OCI-LY7 (cell line): ENCODE results near the gene CSTF1. TPM values are rescaled to one million over a fixed set of nuclear protein-coding genes. Genes with fewer than 3 reads are reported as not detected.

Source experiments
- BruUV-seq: library from RNA; stranded (reverse); fragments of 400-500 nt; replicated peaks from 2 replicates; lab custom pipeline; 2021; lab: Mats Ljungman, UMichigan
- CTCF ChIA-PET: fragments of 300-600 bp; sonication (Branson Sonifier 250); formaldehyde crosslinking; loops from one replicate; lab custom pipeline; 2022; ENCODE audit warnings: antibody characterized with exemption; ENCODE audit not compliant: unreplicated experiment; lab: Charles Lee
- POLR2A ChIA-PET: fragments of 300-600 bp; sonication (Branson Sonifier 250); formaldehyde crosslinking; loops from one replicate; lab custom pipeline; 2022; ENCODE audit warnings: antibody characterized with exemption; lab: Charles Lee
- DNase-seq: peaks from one replicate; pipeline ENCODE4 v3.0.0-alpha.2; 2015; ENCODE audit warnings: low spot score
- H2AFZ ChIP-seq: fragments of 200-600 bp; sonication (generic), shearing (Covaris generic); 2 replicates; pipeline ENCODE4 v1.6.1; 2014; ENCODE audit warnings: mild to moderate bottlenecking, antibody characterized with exemption, low read length, moderate library complexity
- H3K27ac ChIP-seq: fragments of 200-600 bp; sonication (generic); 2 replicates; pipeline ENCODE4 v1.5.1; 2014; ENCODE audit warnings: mixed run types, low read depth, mild to moderate bottlenecking, moderate library complexity, low read length, inconsistent platforms; ENCODE audit not compliant: poor library complexity, severe bottlenecking
- H3K36me3 ChIP-seq: fragments of 200-600 bp; sonication (generic); 2 replicates; pipeline ENCODE4 v1.6.1; 2014; ENCODE audit warnings: mild to moderate bottlenecking, antibody characterized with exemption, low read length, moderate library complexity, mixed read lengths; ENCODE audit not compliant: insufficient read depth
- H3K4me1 ChIP-seq: fragments of 200-600 bp; sonication (generic); 2 replicates; pipeline ENCODE4 v1.5.1; 2014; ENCODE audit warnings: mild to moderate bottlenecking, low read length; ENCODE audit not compliant: insufficient read depth, poor library complexity, severe bottlenecking
- H3K4me2 ChIP-seq: fragments of 200-600 bp; sonication (generic); 2 replicates; pipeline ENCODE4 v1.6.1; 2014; ENCODE audit warnings: mild to moderate bottlenecking, low read length
- H3K4me3 ChIP-seq: fragments of 200-600 bp; sonication (generic); 2 replicates; pipeline ENCODE4 v1.5.1; 2014; ENCODE audit warnings: mild to moderate bottlenecking, low read depth, low read length; ENCODE audit not compliant: poor library complexity, severe bottlenecking
- H3K79me2 ChIP-seq: fragments of 200-600 bp; sonication (generic); 2 replicates; pipeline ENCODE4 v1.6.1; 2016; ENCODE audit warnings: low read depth, mild to moderate bottlenecking, low read length, moderate library complexity, mixed read lengths; ENCODE audit not compliant: insufficient read depth
- H3K9me2 ChIP-seq: fragments of 200-600 bp; sonication (generic); 2 replicates; pipeline ENCODE4 v1.6.1; 2016; ENCODE audit warnings: mild to moderate bottlenecking, low read length, mixed read lengths; ENCODE audit not compliant: insufficient read depth
- H3K9me3 ChIP-seq: fragments of 200-600 bp; sonication (generic); 2 replicates; pipeline ENCODE4 v1.6.1; 2014; ENCODE audit warnings: mild to moderate bottlenecking, mixed run types, low read length, mixed read lengths
- H4K20me1 ChIP-seq: fragments of 200-600 bp; sonication (generic); 2 replicates; pipeline ENCODE4 v1.6.1; 2014; ENCODE audit warnings: mild to moderate bottlenecking, antibody characterized with exemption, low read length, moderate library complexity, mixed read lengths; ENCODE audit not compliant: insufficient read depth
- CTCF ChIP-seq: fragments of 200-600 bp; sonication (generic); conservative IDR thresholded peaks from 2 replicates; pipeline ENCODE4 v1.5.1; 2014; ENCODE audit warnings: mild to moderate bottlenecking, antibody characterized with exemption, low read length, moderate library complexity, mixed read lengths
- EZH2phosphoT487 ChIP-seq: fragments of 200-600 bp; sonication (generic); IDR thresholded peaks from 2 replicates; pipeline ENCODE4 v1.6.1; 2018; ENCODE audit warnings: low read depth, borderline replicate concordance, mild to moderate bottlenecking, mixed run types, antibody characterized with exemption, low read length, moderate library complexity, mixed read lengths
- intact Hi-C: fragments of 100-400 bp; cut with micrococcal nuclease; formaldehyde crosslinking; loops from one replicate; pipeline ENCODE4 v1.10.0; 2022; ENCODE audit not compliant: unreplicated experiment
- total RNA-seq, 2 experiments: library from RNA; depleted of rRNA in 1 of 2; stranded (reverse); fragments of >200 nt in 1 of 2; shearing (Covaris generic) in 1 of 2; gene quantifications; 2 replicates each; pipeline ENCODE4 v1.2.3, GENCODE V29; 2014 to 2022

Gene CSTF1
- total RNA-seq, 2 experiments from 2014 or later = 52.1 to 56.0 TPM

- BruUV-seq = no TSS peak
- no peaks in the 10 kb centered on the region for H3K9me2 ChIP-seq
- no peak for DNase-seq
- POLR2A ChIA-PET = no interaction called here
- H3K4me2 ChIP-seq = no peak overlapping the region
- H4K20me1 ChIP-seq = peaks cover 15% of the 10 kb centered on the region
- peaks cover 74% of the 10 kb centered on the region for H3K79me2 ChIP-seq
- H3K9me3 ChIP-seq = no peaks in the 10 kb centered on the region
- intact Hi-C loops = no loop called here
- TF ChIP-seq EZH2phosphoT487 (no peak), CTCF (no peak)
- no peak overlapping the region for H3K4me3 ChIP-seq
- no peak overlapping the region for H3K27ac ChIP-seq
- CTCF ChIA-PET = no interaction called here
- peaks cover 5% of the 10 kb centered on the region for H3K4me1 ChIP-seq
- peaks cover 99% of the 10 kb centered on the region for H3K36me3 ChIP-seq
- no peak overlapping the region for H2AFZ ChIP-seq
These were observed 9.1 kb upstream of the CSTF1 start for GRCh38 chr20:56383334-56383733.

- ChIA-PET CTCF (no interaction called here), POLR2A (interaction anchor here (1.2 to 1.9 kb wide), 2 partner anchors 12 to 13 kb away, joined by 3 to 6 read pairs; no protein-coding TSS in a partner anchor)
- Histone ChIP-seq H3K9me3 (no peaks in the 10 kb centered on the region), H3K79me2 (peaks cover 77% of the 10 kb centered on the region), H3K9me2 (no peaks in the 10 kb centered on the region), H3K27ac (no peak overlapping the region), H4K20me1 (peaks cover 14% of the 10 kb centered on the region), H3K4me2 (no peak overlapping the region), H3K4me3 (no peak overlapping the region), H2AFZ (no peak overlapping the region), H3K36me3 (peaks cover 100% of the 10 kb centered on the region), H3K4me1 (peaks cover 10% of the 10 kb centered on the region)
- DNase-seq = no peak
- TF ChIP-seq EZH2phosphoT487 (no peak), CTCF (no peak)
- BruUV-seq = no TSS peak
- intact Hi-C loops = no loop called here
These were observed 7.3 kb upstream of the CSTF1 start for GRCh38 chr20:56385130-56385529.

- Histone ChIP-seq H3K9me2 (no peaks in the 10 kb centered on the region), H4K20me1 (peaks cover 14% of the 10 kb centered on the region), H3K4me1 (peaks cover 18% of the 10 kb centered on the region), H3K79me2 (peaks cover 78% of the 10 kb centered on the region), H2AFZ (no peak overlapping the region), H3K27ac (no peak overlapping the region), H3K36me3 (peaks cover 100% of the 10 kb centered on the region), H3K4me3 (no peak overlapping the region), H3K4me2 (no peak overlapping the region), H3K9me3 (no peaks in the 10 kb centered on the region)
- TF ChIP-seq CTCF = no peak
- no peak for TF ChIP-seq EZH2phosphoT487
- POLR2A ChIA-PET = interaction anchor here (1.0 kb wide), 2 partner anchors 10 to 34 kb away, joined by 3 read pairs; no protein-coding TSS in a partner anchor
- no TSS peak for BruUV-seq
- no peak for DNase-seq
- CTCF ChIA-PET = no interaction called here
- intact Hi-C loops = no loop called here
These were observed 6.2 kb upstream of the CSTF1 start for GRCh38 chr20:56386219-56386618.
